Body of pancreas (tissue), 4 donors: ENCODE data around the gene GSK3B.

ENCODE experiments used
- CTCF ChIP-seq, 7 experiments: fragments of 450-650 bp in 4 of 7; fragments of 200-600 bp in 3 of 7; sonication (generic) in 3 of 7; IDR thresholded peaks; one replicate each; pipeline ENCODE4 v1.5.1; 2016 to 2019; ENCODE audit warnings: antibody characterized with exemption in 7 of 7
- POLR2A ChIP-seq, 3 donors: fragments of 450-650 bp; IDR thresholded peaks; one replicate each; pipeline ENCODE4 v1.6.1; 2016; ENCODE audit warnings: antibody characterized with exemption in 3 of 3, mild to moderate bottlenecking in 2 of 3

DNA sequence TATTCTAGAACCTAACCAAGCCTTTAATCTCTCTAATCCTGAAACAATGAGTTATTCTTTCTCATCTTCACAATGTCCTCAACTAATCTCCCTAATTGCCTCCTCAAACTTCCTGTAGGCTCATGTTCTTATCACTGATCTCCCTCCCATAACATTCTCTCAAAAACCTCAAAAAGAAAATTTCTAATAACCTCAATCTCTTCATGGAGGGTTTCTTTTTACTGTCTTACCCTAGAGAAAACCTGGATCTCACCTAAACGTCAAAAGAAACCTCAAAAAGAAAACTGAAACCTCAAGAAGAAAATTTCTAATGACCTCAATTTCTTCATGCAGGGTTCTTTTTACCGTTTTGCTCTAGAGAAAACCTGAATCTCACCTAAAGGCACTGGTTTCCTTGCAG, 150.2 kb downstream of the GSK3B start:
- TF ChIP-seq POLR2A (IDR thresholded peaks at IDR 0.05) (no peak), CTCF (IDR thresholded peaks at IDR 0.05) (no peak)
